Neural progenitor cell (in vitro differentiated cells): ENCODE data around the gene PRXL2C.

ENCODE experiments used
- CTCF ChIP-seq: fragments of 200-600 bp; sonication (generic); IDR thresholded peaks from 2 replicates; pipeline ENCODE4 v1.5.1; 2017; ENCODE audit warnings: antibody characterized with exemption, mild to moderate bottlenecking
- EZH2 ChIP-seq: fragments of 200-600 bp; sonication (generic); IDR thresholded peaks from 2 replicates; pipeline ENCODE4 v1.6.1; 2017; ENCODE audit warnings: antibody characterized with exemption, mild to moderate bottlenecking, moderate library complexity

- TF ChIP-seq CTCF = no peak
- TF ChIP-seq EZH2 = no peak
Measured at GRCh38 chr9:96621618-96622017, 33.5 kb downstream of the PRXL2C start.
